T-cell (primary cell): ENCODE measurements around the gene TJP2. TPM values are rescaled to one million over a fixed set of nuclear protein-coding genes. Genes with fewer than 3 reads are reported as not detected.
A peak's percentile ranks its signal among the peaks of the same experiment; 100 is the strongest.

ENCODE experiments used
- ATAC-seq, 4 experiments: fragments of 200-7000 bp in 3 of 4; fragments of 150-1000 bp in 1 of 4; cut with Tn5 transposase; replicated peaks in 1 of 4; 1 replicate in 3 of 4; 2 replicates in 1 of 4; pipeline ENCODE4 v1.10.0; 2021; ENCODE audit warnings: moderate library complexity in 3 of 4, mild to moderate bottlenecking in 2 of 4, moderate number of reproducible peaks in 1 of 4
- CTCF ChIA-PET, 2 donors: fragments of 300-600 bp; sonication (Branson Sonifier 250); formaldehyde crosslinking; loops; one replicate each; lab custom pipeline; 2022; ENCODE audit warnings: antibody characterized with exemption in 2 of 2; lab: Charles Lee
- POLR2A ChIA-PET, 2 donors: fragments of 300-600 bp; sonication (Branson Sonifier 250); formaldehyde crosslinking; loops; one replicate each; lab custom pipeline; 2022; ENCODE audit warnings: antibody characterized with exemption in 2 of 2; lab: Charles Lee
- DNase-seq, 35 experiments: peaks; one replicate each; pipeline versions ENCODE4 v3.0.0 to v3.0.0-alpha.2; 2013 to 2023
- H3K27ac ChIP-seq: one replicate; pipeline ENCODE4 v1.5.1; 2013; ENCODE audit warnings: low read length
- H3K27me3 ChIP-seq, 2 experiments: replicated peaks in 1 of 2; 1 replicate in 1 of 2; 2 replicates in 1 of 2; pipeline versions ENCODE4 v1.6.1 to v1.7.0; 2013; ENCODE audit warnings: low read length in 1 of 2, mixed read lengths in 1 of 2; ENCODE audit not compliant: control insufficient read depth in 2 of 2, insufficient read depth in 2 of 2; ENCODE audit errors: extremely low read depth in 1 of 2
- H3K36me3 ChIP-seq, 2 donors: 1 replicate in 1 of 2; 2 replicates in 1 of 2; pipeline versions ENCODE4 v1.6.1 to v1.7.0; 2013; ENCODE audit warnings: low read length in 1 of 2; ENCODE audit not compliant: control insufficient read depth in 2 of 2, insufficient read depth in 1 of 2; ENCODE audit errors: extremely low read depth in 1 of 2
- H3K4me1 ChIP-seq, 2 experiments: 1 replicate in 1 of 2; 2 replicates in 1 of 2; pipeline versions ENCODE4 v1.6.1 to v1.7.0; 2013; ENCODE audit warnings: low read length in 2 of 2, mixed read lengths in 1 of 2; ENCODE audit not compliant: insufficient read depth in 2 of 2, control insufficient read depth in 1 of 2; ENCODE audit errors: extremely low read depth in 1 of 2
- H3K4me3 ChIP-seq, 2 donors: 1 replicate in 1 of 2; 2 replicates in 1 of 2; pipeline versions ENCODE4 v1.5.1 to v1.7.0; 2013; ENCODE audit warnings: mild to moderate bottlenecking in 2 of 2, low read length in 1 of 2, moderate library complexity in 1 of 2; ENCODE audit not compliant: control insufficient read depth in 1 of 2; ENCODE audit errors: extremely low read depth in 1 of 2
- H3K9me3 ChIP-seq: 2 replicates; pipeline ENCODE4 v1.7.0; 2013
- H3K27ac Mint-ChIP-seq, 2 donors: one replicate each; pipeline ENCODE4 v1.8.0; 2020 to 2021; ENCODE audit warnings: mild to moderate bottlenecking in 2 of 2, mixed read lengths in 2 of 2
- H3K27me3 Mint-ChIP-seq, 2 donors: one replicate each; pipeline ENCODE4 v1.8.0; 2021 to 2022; ENCODE audit warnings: mixed read lengths in 2 of 2
- H3K36me3 Mint-ChIP-seq: one replicate; pipeline ENCODE4 v1.8.0; 2021; ENCODE audit warnings: mixed read lengths
- H3K4me1 Mint-ChIP-seq, 3 donors: one replicate each; pipeline ENCODE4 v1.8.0; 2020 to 2022; ENCODE audit warnings: mixed read lengths in 3 of 3, mild to moderate bottlenecking in 1 of 3
- H3K4me3 Mint-ChIP-seq, 3 donors: one replicate each; pipeline ENCODE4 v1.8.0; 2020 to 2022; ENCODE audit warnings: mild to moderate bottlenecking in 3 of 3, mixed read lengths in 3 of 3, moderate library complexity in 3 of 3
- H3K9me3 Mint-ChIP-seq, 3 donors: one replicate each; pipeline ENCODE4 v1.8.0; 2020 to 2022; ENCODE audit warnings: mixed read lengths in 3 of 3
- WGBS: methylation state at CpG from one replicate; pipeline ENCODE4 v1.1.5; 2013; ENCODE audit warnings: missing lambda C conversion rate; ENCODE audit not compliant: insufficient coverage; 5-methylcytosine and 5-hydroxymethylcytosine counted together
- total RNA-seq, 35 experiments: library from RNA in 6 of 35; stranded (reverse) in 6 of 35; fragments of 120-200 nt in 1 of 35; gene quantifications; one replicate each; pipeline versions ENCODE4 v1.2.1 to v1.2.4 and lab custom pipeline; 2013 to 2026

Gene TJP2
- total RNA-seq, 5 donors from 2014 or later (not counting 1 experiment from before 2014, with no cell fraction given): 6.4 to 10.4 (median 6.6) TPM

- no peak overlapping the region for H3K4me3 Mint-ChIP-seq
- H3K27me3 Mint-ChIP-seq: peaks cover 34% of the 10 kb centered on the region in 2 donors
- Histone ChIP-seq H3K27ac (no peak overlapping the region), H3K36me3 (no peaks in the 10 kb centered on the region), H3K9me3 (no peaks in the 10 kb centered on the region), H3K27me3 (peaks cover 0 to 21% of the 10 kb centered on the region in 2 experiments), H3K4me1 (peaks cover 2 to 22% of the 10 kb centered on the region in 2 experiments), H3K4me3 (no peak overlapping the region)
- 100% methylated on average over 1 of the region's 1 CpG for WGBS
- no peaks in the 10 kb centered on the region for H3K36me3 Mint-ChIP-seq
- H3K27ac Mint-ChIP-seq: no peak overlapping the region
- no peaks in the 10 kb centered on the region for H3K9me3 Mint-ChIP-seq
- no peak for DNase-seq
- peaks cover 32 to 37% (median 37%) of the 10 kb centered on the region in 3 donors for H3K4me1 Mint-ChIP-seq
- ChIA-PET CTCF (interaction anchor here in 1 of 2 donors (1.2 kb wide), 1 partner anchor 15 kb away, joined by 3 read pairs; no protein-coding TSS in a partner anchor), POLR2A (no interaction called here)
- no peak for ATAC-seq
Measured at GRCh38 chr9:69170231-69170630, 3.8 kb upstream of the TJP2 start.

- Histone ChIP-seq H3K4me3 (no peak overlapping the region), H3K4me1 (peaks cover 2 to 23% of the 10 kb centered on the region in 2 experiments), H3K27ac (no peak overlapping the region), H3K27me3 (peaks cover 0 to 23% of the 10 kb centered on the region in 2 experiments), H3K9me3 (no peaks in the 10 kb centered on the region), H3K36me3 (no peaks in the 10 kb centered on the region)
- CTCF ChIA-PET: no interaction called here
- no peak for DNase-seq
- H3K27me3 Mint-ChIP-seq: peaks cover 34 to 38% of the 10 kb centered on the region in 2 donors
- no peaks in the 10 kb centered on the region for H3K36me3 Mint-ChIP-seq
- H3K4me1 Mint-ChIP-seq: peaks cover 39 to 42% (median 41%) of the 10 kb centered on the region in 3 donors
- POLR2A ChIA-PET: no interaction called here
- 86% methylated on average over 7 of the region's 7 CpGs for WGBS
- no peaks in the 10 kb centered on the region for H3K9me3 Mint-ChIP-seq
- H3K27ac Mint-ChIP-seq: no peak overlapping the region
- H3K4me3 Mint-ChIP-seq: no peak overlapping the region
- no peak for ATAC-seq
Measured at GRCh38 chr9:69171049-69171448, 3.0 kb upstream of the TJP2 start.

DNA sequence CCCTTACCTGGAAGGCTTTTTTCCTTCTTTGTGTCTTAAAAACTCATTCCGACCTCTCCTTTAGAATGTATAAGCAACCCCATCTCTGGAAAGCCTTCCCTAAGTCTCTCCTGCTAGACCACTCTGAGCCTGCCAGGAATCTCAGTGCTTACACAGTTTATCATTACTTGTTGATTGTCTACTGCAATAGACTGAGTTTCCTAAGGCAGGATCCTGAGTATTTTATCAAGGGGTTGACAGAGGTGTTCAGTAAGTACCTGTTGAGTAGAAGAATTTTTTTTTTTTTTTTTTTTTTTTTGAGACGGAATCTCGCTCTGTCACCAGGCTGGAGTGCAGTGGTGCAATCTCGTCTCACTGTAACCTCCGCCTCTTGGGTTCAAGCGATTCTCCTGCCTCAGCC is 2.6 kb upstream of the TJP2 start:
- DNase-seq (no peak), ATAC-seq (no peak)
- peaks cover 2 to 23% of the 10 kb centered on the region in 2 experiments for H3K4me1 ChIP-seq
- no peak overlapping the region for H3K4me3 ChIP-seq
- CTCF ChIA-PET: no interaction called here
- POLR2A ChIA-PET: no interaction called here
- H3K9me3 ChIP-seq: no peaks in the 10 kb centered on the region
- Mint-ChIP-seq H3K9me3 (no peaks in the 10 kb centered on the region), H3K36me3 (no peaks in the 10 kb centered on the region), H3K4me1 (peaks cover 41 to 45% (median 44%) of the 10 kb centered on the region in 3 donors), H3K27me3 (peaks cover 34 to 38% of the 10 kb centered on the region in 2 donors), H3K27ac (no peak overlapping the region), H3K4me3 (no peak overlapping the region)
- H3K27me3 ChIP-seq: peaks cover 0 to 23% of the 10 kb centered on the region in 2 experiments
- no peak overlapping the region for H3K27ac ChIP-seq
- 100% methylated on average over 3 of the region's 6 CpGs for WGBS
- no peaks in the 10 kb centered on the region for H3K36me3 ChIP-seq

DNA sequence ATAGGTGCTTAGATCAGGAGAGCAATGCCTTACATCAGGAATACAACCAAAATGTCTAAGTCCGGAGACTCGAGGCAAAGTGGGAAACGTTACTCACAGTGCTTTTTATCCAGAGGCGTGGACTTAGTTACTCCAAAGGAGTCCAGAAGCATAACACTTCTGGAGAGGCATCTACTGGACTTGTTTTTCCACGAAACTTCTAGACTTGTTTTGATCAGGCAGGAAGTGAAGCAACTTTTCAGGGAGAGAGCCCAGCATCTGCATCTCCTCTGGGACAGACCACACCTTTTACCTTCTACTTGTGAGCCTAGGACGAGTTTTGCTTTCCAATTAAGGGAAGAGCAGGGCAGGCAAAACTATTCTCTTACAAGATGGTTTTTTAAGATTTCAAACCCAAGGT is 1.2 kb upstream of the TJP2 start:
- H3K27ac ChIP-seq: no peak overlapping the region
- ATAC-seq: no peak

DNA sequence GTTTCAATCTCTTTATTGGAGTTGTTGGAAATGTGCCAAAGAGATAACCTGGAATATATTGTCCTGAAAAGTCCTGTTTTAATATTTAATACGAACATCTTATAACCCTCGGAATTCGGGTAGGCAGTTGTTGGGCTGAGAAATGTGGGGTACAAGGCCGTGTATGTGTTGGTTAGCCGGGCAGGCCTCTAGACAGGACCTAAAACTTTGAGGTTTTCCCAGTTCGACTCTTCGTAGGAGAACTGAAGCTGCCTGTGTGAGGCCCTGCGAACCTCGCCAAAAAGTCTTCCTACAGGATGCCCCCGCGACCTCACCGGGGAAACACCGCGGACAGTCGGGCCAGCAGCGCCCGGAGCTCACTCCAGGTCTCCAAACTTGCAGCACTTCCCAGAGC is 583 bp upstream of the TJP2 start:
- ChIA-PET POLR2A (no interaction called here), CTCF (no interaction called here)
- H3K4me3 ChIP-seq: peak overlapping the region; percentile 47 to 73
- H3K27ac ChIP-seq: no peak overlapping the region
- ATAC-seq (no peak), DNase-seq (no peak)
- Mint-ChIP-seq H3K36me3 (no peaks in the 10 kb centered on the region), H3K9me3 (no peaks in the 10 kb centered on the region), H3K27me3 (peaks cover 34 to 38% of the 10 kb centered on the region in 2 donors), H3K27ac (no peak overlapping the region), H3K4me1 (peaks cover 32 to 53% (median 44%) of the 10 kb centered on the region in 3 donors), H3K4me3 (peak overlapping the region; percentile 72 to 79 (median 78))
- H3K9me3 ChIP-seq: no peaks in the 10 kb centered on the region
- WGBS: 8% methylated on average over 15 of the region's 17 CpGs
- peaks cover 0 to 23% of the 10 kb centered on the region in 2 experiments for H3K27me3 ChIP-seq
- H3K4me1 ChIP-seq: peaks cover 2 to 23% of the 10 kb centered on the region in 2 experiments
- no peaks in the 10 kb centered on the region for H3K36me3 ChIP-seq

More for the DNA sequence above, 1.2 kb upstream of the TJP2 start:
- Histone ChIP-seq H3K9me3 (no peaks in the 10 kb centered on the region), H3K4me3 (no peak overlapping the region), H3K4me1 (peaks cover 2 to 23% of the 10 kb centered on the region in 2 experiments), H3K27me3 (peaks cover 0 to 23% of the 10 kb centered on the region in 2 experiments), H3K36me3 (no peaks in the 10 kb centered on the region)
- Mint-ChIP-seq H3K27ac (no peak overlapping the region), H3K27me3 (peaks cover 34 to 38% of the 10 kb centered on the region in 2 donors), H3K9me3 (no peaks in the 10 kb centered on the region), H3K4me1 (peaks cover 38 to 50% (median 43%) of the 10 kb centered on the region in 3 donors), H3K36me3 (no peaks in the 10 kb centered on the region), H3K4me3 (peak overlapping the region; percentile 72 to 79 (median 78))
- WGBS: 96% methylated on average over 4 of the region's 6 CpGs
- ChIA-PET CTCF (no interaction called here), POLR2A (no interaction called here)
- DNase-seq: no peak

DNA sequence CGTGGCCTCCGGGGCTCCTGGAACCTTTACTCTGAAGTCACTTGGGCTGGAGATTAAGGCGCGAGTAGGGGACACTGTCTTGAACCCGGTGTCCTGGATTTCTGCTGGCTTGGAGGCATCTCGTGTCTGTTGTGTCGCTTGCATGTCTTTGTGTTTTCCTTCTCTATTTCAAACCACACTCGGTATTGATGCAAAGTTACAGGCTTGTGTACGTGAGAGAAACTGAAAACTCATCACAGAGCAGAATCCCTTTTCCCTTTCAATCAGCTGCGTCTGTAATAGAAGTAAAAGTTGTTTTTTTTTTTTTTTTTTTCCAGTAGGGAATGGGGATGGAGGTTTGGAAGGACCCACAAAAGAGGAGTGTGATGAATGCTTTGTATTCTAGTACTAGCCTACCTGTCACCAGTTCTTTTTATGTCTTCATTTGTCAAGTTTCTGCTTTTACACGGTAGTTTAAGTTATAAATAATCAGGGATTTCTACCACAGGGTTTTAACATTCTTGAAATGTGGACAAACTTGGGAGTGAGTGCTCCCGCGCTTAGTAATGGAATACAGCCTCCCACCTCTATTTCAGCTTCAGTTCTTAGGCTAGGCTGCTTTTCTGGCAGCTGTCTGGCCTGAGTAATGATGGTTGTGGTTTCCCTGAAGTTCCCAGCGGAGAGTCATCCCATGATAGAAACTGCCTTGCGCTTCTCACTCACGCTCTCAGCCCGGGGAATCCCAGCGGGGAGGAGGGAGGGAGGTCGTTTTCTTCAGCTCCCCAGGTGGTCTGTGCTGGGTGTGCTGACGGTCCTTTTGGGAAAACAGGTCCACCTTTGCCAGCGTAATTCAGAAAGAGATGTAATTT is 763 bp downstream of the TJP2 start:
- peaks cover 34 to 38% of the 10 kb centered on the region in 2 donors for H3K27me3 Mint-ChIP-seq
- Histone ChIP-seq H3K27ac (no peak overlapping the region), H3K9me3 (no peaks in the 10 kb centered on the region), H3K36me3 (no peaks in the 10 kb centered on the region), H3K4me3 (peak overlapping the region; percentile 54 to 73), H3K4me1 (peaks cover 3 to 15% of the 10 kb centered on the region in 2 experiments), H3K27me3 (peaks cover 0 to 23% of the 10 kb centered on the region in 2 experiments)
- POLR2A ChIA-PET: interaction anchor here in 1 of 2 donors (0.6 kb wide), 1 partner anchor 149 kb away, joined by 6 read pairs; no protein-coding TSS in a partner anchor
- H3K36me3 Mint-ChIP-seq: no peaks in the 10 kb centered on the region
- peaks cover 22 to 49% (median 38%) of the 10 kb centered on the region in 3 donors for H3K4me1 Mint-ChIP-seq
- H3K27ac Mint-ChIP-seq: no peak overlapping the region
- peak in 3 of 4 experiments; percentile 4 to 23 (median 18) for ATAC-seq
- CTCF ChIA-PET: interaction anchor here in 1 of 2 donors (0.7 kb wide), 1 partner anchor 563 kb away, joined by 3 read pairs; no protein-coding TSS in a partner anchor
- 12% methylated on average over 13 of the region's 21 CpGs for WGBS
- peak in 1 of 35 experiments; percentile 38 for DNase-seq
- H3K9me3 Mint-ChIP-seq: no peaks in the 10 kb centered on the region
- peak overlapping the region; percentile 78 to 82 (median 79) for H3K4me3 Mint-ChIP-seq
